GM18870 (cell line): ENCODE results near the gene KBTBD12.

Experiments
- ATAC-seq: cut with Tn5 transposase; IDR thresholded peaks from one replicate; pipeline ENCODE4 v1.9.1; 2021; ENCODE audit warnings: moderate library complexity; ENCODE audit not compliant: unreplicated experiment

The KBTBD12 gene

GRCh38 chr3:128009952-128010846, 95.2 kb downstream of the KBTBD12 start:
- no peak for ATAC-seq

GRCh38 chr3:128011140-128011539, 96.1 kb downstream of the KBTBD12 start:
- ATAC-seq, result no peak

GRCh38 chr3:128012050-128012449, 97.0 kb downstream of the KBTBD12 start:
- no peak for ATAC-seq

- ATAC-seq, result no peak
These were observed 99.5 kb downstream of the KBTBD12 start for GRCh38 chr3:128014548-128014947.

GRCh38 chr3:128016502-128016901, 101.5 kb downstream of the KBTBD12 start:
- ATAC-seq, result no peak

GRCh38 chr3:128021768-128022372, 106.8 kb downstream of the KBTBD12 start:
- no peak for ATAC-seq

GRCh38 chr3:128033102-128033501, 118.1 kb downstream of the KBTBD12 start:
- ATAC-seq, result no peak

- ATAC-seq, result no peak
These were observed 121.1 kb downstream of the KBTBD12 start for GRCh38 chr3:128036119-128036518.
